ENCODE measurements around the gene PAX2. TPM values are rescaled to one million over a fixed set of nuclear protein-coding genes. Genes with fewer than 3 reads are reported as not detected.

The PAX2 gene
- total RNA-seq, 4 donors from 2014 or later: not detected

- Histone ChIP-seq H3K4me3 (no peak overlapping the region), H3K27me3 (peaks cover 0 to 68% (median 0%) of the 10 kb centered on the region in 4 donors), H3K36me3 (no peaks in the 10 kb centered on the region), H3K4me1 (no peaks in the 10 kb centered on the region), H3K27ac (replicated peaks in 1 of 4) (no peak overlapping the region), H3K9me3 (no peaks in the 10 kb centered on the region)
- TF ChIP-seq POLR2AphosphoS5 (IDR thresholded peaks at IDR 0.05): no peak
- TF ChIP-seq POLR2A (IDR thresholded peaks at IDR 0.05; ENCODE audit: low read depth): no peak
- no peak for TF ChIP-seq CTCF (IDR thresholded peaks at IDR 0.05)
- no peak for TF ChIP-seq EP300 (IDR thresholded peaks at IDR 0.05)
- WGBS: 52% methylated on average over 10 of the region's 10 CpGs
- DNase-seq (ENCODE audit: extremely low spot score): no peak
- intact Hi-C loops (cut with DNase I): no loop called here
These were observed 21.5 kb downstream of the PAX2 start for GRCh38 chr10:100766693-100767421.

DNA sequence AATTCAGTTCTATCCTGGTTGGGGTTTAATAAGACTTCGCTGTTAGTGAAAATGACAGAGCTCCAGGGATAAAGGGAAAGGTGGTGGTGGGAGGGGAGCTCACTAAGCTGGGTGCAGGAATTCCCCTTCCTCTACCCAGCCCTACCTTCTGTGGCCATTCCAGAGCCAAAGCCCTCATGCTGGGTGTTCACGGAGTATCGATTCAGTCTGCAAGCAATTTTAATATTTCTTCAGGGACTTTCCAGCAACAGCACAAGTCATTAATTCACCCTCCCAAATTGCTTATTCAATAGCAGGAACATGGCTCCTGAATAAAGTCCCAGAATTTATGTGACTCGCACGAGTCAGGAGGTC is 22.0 kb downstream of the PAX2 start:
- peaks cover 0 to 68% (median 0%) of the 10 kb centered on the region in 4 donors for H3K27me3 ChIP-seq
- no peak for DNase-seq (ENCODE audit: extremely low spot score)
- intact Hi-C loops (cut with DNase I): no loop called here
- H3K27ac ChIP-seq (replicated peaks in 1 of 4): no peak overlapping the region
- WGBS: 81% methylated on average over 5 of the region's 5 CpGs
- no peaks in the 10 kb centered on the region for H3K9me3 ChIP-seq
- no peaks in the 10 kb centered on the region for H3K36me3 ChIP-seq
- TF ChIP-seq POLR2AphosphoS5 (IDR thresholded peaks at IDR 0.05) (no peak), CTCF (IDR thresholded peaks at IDR 0.05) (no peak), POLR2A (IDR thresholded peaks at IDR 0.05; ENCODE audit: low read depth) (no peak), EP300 (IDR thresholded peaks at IDR 0.05) (no peak)
- no peak overlapping the region for H3K4me3 ChIP-seq
- H3K4me1 ChIP-seq: no peaks in the 10 kb centered on the region

GRCh38 chr10:100769481-100769880 is 24.1 kb downstream of the PAX2 start:
- 83% methylated on average over 2 of the region's 2 CpGs for WGBS
- TF ChIP-seq POLR2AphosphoS5 (IDR thresholded peaks at IDR 0.05) (no peak), EP300 (IDR thresholded peaks at IDR 0.05) (no peak), POLR2A (IDR thresholded peaks at IDR 0.05; ENCODE audit: low read depth) (no peak), CTCF (IDR thresholded peaks at IDR 0.05) (no peak)
- intact Hi-C loops (cut with DNase I): no loop called here

DNA sequence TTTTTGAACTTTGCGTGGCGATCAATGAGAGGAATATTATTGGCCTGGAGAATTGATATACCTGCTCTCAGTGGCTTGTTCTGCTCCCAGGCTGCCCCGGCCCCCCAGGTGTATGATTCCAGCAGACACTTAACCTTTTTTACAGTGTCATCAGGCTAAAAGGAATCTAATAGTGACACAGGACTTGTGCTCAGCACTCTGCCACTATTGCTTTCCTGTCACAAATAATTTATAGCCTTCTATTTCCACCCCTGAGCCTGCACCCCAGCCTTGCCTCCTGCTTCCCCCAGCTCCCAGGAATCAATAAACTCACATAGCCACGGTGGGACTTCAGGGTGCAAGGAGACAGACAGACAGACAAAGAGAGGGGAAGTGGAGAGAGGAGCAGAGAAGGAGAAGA is 28.3 kb downstream of the PAX2 start:
- 69% methylated on average over 4 of the region's 4 CpGs for WGBS
- H3K4me1 ChIP-seq: no peaks in the 10 kb centered on the region
- no peaks in the 10 kb centered on the region for H3K36me3 ChIP-seq
- TF ChIP-seq EP300 (IDR thresholded peaks at IDR 0.05): no peak
- TF ChIP-seq POLR2A (IDR thresholded peaks at IDR 0.05; ENCODE audit: low read depth): no peak
- no peak for TF ChIP-seq POLR2AphosphoS5 (IDR thresholded peaks at IDR 0.05)
- no peak for TF ChIP-seq CTCF (IDR thresholded peaks at IDR 0.05)
- no peak overlapping the region for H3K4me3 ChIP-seq
- no peaks in the 10 kb centered on the region for H3K9me3 ChIP-seq
- no peak overlapping the region for H3K27ac ChIP-seq (replicated peaks in 1 of 4)
- H3K27me3 ChIP-seq: peaks cover 0 to 76% (median 0%) of the 10 kb centered on the region in 4 donors
- intact Hi-C loops (cut with DNase I): no loop called here
- DNase-seq (ENCODE audit: extremely low spot score): no peak

More at GRCh38 chr10:100769481-100769880, 24.1 kb downstream of the PAX2 start:
- no peak for DNase-seq (ENCODE audit: extremely low spot score)
- no peaks in the 10 kb centered on the region for H3K9me3 ChIP-seq
- H3K27me3 ChIP-seq: peaks cover 0 to 83% (median 0%) of the 10 kb centered on the region in 4 donors
- H3K4me3 ChIP-seq: no peak overlapping the region
- no peak overlapping the region for H3K27ac ChIP-seq (replicated peaks in 1 of 4)
- H3K36me3 ChIP-seq: no peaks in the 10 kb centered on the region
- H3K4me1 ChIP-seq: no peaks in the 10 kb centered on the region

DNA sequence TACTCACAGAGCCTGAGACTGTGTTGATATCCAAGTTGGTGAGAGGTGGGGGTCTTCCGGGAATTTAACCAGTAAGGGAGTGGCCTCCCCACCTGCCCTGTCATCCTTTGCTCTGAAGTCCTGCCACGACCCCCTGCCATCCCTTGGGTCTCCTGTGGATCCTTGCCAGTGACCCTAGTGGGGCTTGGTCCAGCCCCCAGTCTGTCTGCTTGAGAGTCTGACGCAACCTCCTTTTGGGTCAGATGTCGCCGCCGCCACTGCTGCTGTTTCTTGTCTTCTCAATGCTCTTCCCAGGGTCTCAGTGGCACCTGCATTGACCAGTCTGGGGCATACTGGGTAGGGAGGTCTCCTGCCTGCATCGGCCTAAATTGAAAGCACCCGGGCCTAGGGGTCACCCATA is 28.8 kb downstream of the PAX2 start:
- DNase-seq (ENCODE audit: extremely low spot score): no peak
- no peak overlapping the region for H3K4me3 ChIP-seq
- TF ChIP-seq EP300 (IDR thresholded peaks at IDR 0.05): no peak
- TF ChIP-seq POLR2A (IDR thresholded peaks at IDR 0.05; ENCODE audit: low read depth): no peak
- TF ChIP-seq CTCF (IDR thresholded peaks at IDR 0.05): no peak
- no peak for TF ChIP-seq POLR2AphosphoS5 (IDR thresholded peaks at IDR 0.05)
- no peak overlapping the region for H3K27ac ChIP-seq (replicated peaks in 1 of 4)
- intact Hi-C loops (cut with DNase I): no loop called here
- no peaks in the 10 kb centered on the region for H3K36me3 ChIP-seq
- peaks cover 0 to 76% (median 0%) of the 10 kb centered on the region in 4 donors for H3K27me3 ChIP-seq
- no peaks in the 10 kb centered on the region for H3K4me1 ChIP-seq
- 84% methylated on average over 8 of the region's 8 CpGs for WGBS
- H3K9me3 ChIP-seq: peaks cover 0 to 2% (median 0%) of the 10 kb centered on the region in 4 donors
